Measurements from ENCODE around the gene UBE3C. TPM values are rescaled to one million over a fixed set of nuclear protein-coding genes. Genes with fewer than 3 reads are reported as not detected.

UBE3C gene
- total and polyA plus RNA-seq, 2 of the 13 experiments (the other 11 are each of a cell fraction or from before 2014, with no cell fraction given), result 27.0 to 48.2 TPM

GRCh38 chr7:157150882-157151281 is 12.2 kb downstream of the UBE3C start (continued):
- TF ChIP-seq ZNF816 (CRISPR knock-in tag; IDR thresholded peaks at IDR 0.05; ENCODE audit: borderline replicate concordance) (no peak), ZC3H4 (CRISPR knock-in tag; IDR thresholded peaks at IDR 0.05; ENCODE audit: borderline replicate concordance) (no peak), ZNF598 (CRISPR knock-in tag; IDR thresholded peaks at IDR 0.05; ENCODE audit: borderline replicate concordance) (0 out of 2 replicates have a peak, but pooled peaks have one; percentile 18), ZC3H13 (CRISPR knock-in tag; IDR thresholded peaks at IDR 0.05) (no peak), ZNF33A (CRISPR knock-in tag; IDR thresholded peaks at IDR 0.05; ENCODE audit: borderline replicate concordance) (no peak), ZNF362 (CRISPR knock-in tag; IDR thresholded peaks at IDR 0.05; ENCODE audit: borderline replicate concordance) (no peak), ZNF800 (CRISPR knock-in tag; IDR thresholded peaks at IDR 0.05) (no peak), NR2C2 (CRISPR knock-in tag; IDR thresholded peaks at IDR 0.05; ENCODE audit: borderline replicate concordance) (no peak), ZNF839 (CRISPR knock-in tag; IDR thresholded peaks at IDR 0.05; ENCODE audit: borderline replicate concordance) (no peak), LBX2 (CRISPR knock-in tag; IDR thresholded peaks at IDR 0.05; ENCODE audit: borderline replicate concordance) (no peak), ZNF580 (CRISPR knock-in tag; IDR thresholded peaks at IDR 0.05; ENCODE audit: borderline replicate concordance, low read depth) (no peak), ZNF7 (CRISPR knock-in tag; IDR thresholded peaks at IDR 0.05) (peak; percentile 50), MIXL1 (CRISPR knock-in tag; IDR thresholded peaks at IDR 0.05) (no peak), GMEB2 (CRISPR knock-in tag; IDR thresholded peaks at IDR 0.05; ENCODE audit: low read depth) (no peak), IRF9 (CRISPR knock-in tag; IDR thresholded peaks at IDR 0.05; ENCODE audit: borderline replicate concordance) (no peak), ZNF530 (CRISPR knock-in tag; IDR thresholded peaks at IDR 0.05; ENCODE audit: low read depth) (no peak), ZNF264 (CRISPR knock-in tag; IDR thresholded peaks at IDR 0.05) (0 out of 2 replicates have a peak, but pooled peaks have one; percentile 29), ATAD3A (CRISPR knock-in tag; IDR thresholded peaks at IDR 0.05) (no peak), ASH2L (IDR thresholded peaks at IDR 0.05; ENCODE audit: insufficient read length, low read depth, low read length) (peak; percentile 53), ARID5B (CRISPR knock-in tag; IDR thresholded peaks at IDR 0.05) (no peak)

Data from HepG2 (cell line).